Measurements from ENCODE around the gene CXCR6.
A peak's percentile ranks its signal among the peaks of the same experiment; 100 is the strongest.

Gene CXCR6

DNA sequence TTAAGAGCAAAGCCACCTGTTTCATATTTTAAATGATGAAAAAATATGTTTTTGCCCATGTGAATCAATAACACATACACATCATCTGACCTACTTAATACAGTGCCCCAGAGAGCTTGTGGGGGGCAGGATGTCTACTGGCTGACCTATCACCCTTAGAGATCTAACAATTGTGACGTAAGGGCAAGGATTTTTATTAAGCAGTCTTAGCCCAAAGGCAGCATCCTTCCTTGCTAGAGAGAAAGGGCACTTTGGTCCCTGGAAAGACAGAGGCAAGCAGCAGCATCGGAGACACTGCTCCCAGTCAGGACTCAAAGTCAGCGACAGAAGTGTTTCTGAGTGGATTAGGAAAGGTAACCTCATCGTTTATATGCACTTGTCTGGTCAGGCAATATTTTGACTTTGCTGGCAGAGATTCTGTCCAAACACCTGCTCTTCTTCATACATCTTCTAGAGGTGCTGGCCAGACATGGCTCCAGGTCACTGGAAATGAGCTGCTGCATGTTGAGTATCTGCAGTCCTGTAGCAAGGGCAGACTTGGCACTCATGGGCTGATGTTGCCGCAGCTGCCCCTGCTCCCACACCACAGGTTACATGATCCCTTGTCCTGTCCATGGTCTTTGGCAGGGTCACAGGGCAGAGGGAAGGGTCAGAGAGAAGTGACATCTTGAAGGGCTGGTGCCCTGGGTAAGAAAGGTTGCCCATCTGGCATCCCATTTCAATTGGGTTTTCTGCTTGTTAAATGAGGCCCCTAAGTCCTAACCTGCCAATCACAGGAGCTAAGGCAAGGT is 1.8 kb downstream of the CXCR6 start:
- no peak for TF ChIP-seq CTCF (conservative IDR thresholded peaks at IDR 0.05)
- peak overlapping the region; percentile 93 for H3K27ac ChIP-seq

DNA sequence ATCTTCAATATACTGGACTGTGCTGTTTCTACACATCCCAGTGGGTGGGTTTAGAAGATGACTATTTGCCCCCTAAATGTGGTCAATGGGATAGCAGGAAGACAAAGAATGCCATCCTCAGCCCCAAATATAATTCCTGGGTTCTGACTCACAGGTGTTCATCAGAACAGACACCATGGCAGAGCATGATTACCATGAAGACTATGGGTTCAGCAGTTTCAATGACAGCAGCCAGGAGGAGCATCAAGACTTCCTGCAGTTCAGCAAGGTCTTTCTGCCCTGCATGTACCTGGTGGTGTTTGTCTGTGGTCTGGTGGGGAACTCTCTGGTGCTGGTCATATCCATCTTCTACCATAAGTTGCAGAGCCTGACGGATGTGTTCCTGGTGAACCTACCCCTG is 3.0 kb downstream of the CXCR6 start:
- no peak for TF ChIP-seq CTCF (conservative IDR thresholded peaks at IDR 0.05)
- H3K27ac ChIP-seq: no peak overlapping the region

GRCh38 chr3:45946875-45947274 is 3.6 kb downstream of the CXCR6 start:
- no peak overlapping the region for H3K27ac ChIP-seq
- TF ChIP-seq CTCF (conservative IDR thresholded peaks at IDR 0.05): no peak

- no peak for TF ChIP-seq CTCF (conservative IDR thresholded peaks at IDR 0.05)
- no peak overlapping the region for H3K27ac ChIP-seq
Observed at GRCh38 chr3:45947361-45947760, 4.1 kb downstream of the CXCR6 start.

- peak overlapping the region; percentile 34 for H3K27ac ChIP-seq
Observed at GRCh38 chr3:45948311-45948781, 5.1 kb downstream of the CXCR6 start.

DNA sequence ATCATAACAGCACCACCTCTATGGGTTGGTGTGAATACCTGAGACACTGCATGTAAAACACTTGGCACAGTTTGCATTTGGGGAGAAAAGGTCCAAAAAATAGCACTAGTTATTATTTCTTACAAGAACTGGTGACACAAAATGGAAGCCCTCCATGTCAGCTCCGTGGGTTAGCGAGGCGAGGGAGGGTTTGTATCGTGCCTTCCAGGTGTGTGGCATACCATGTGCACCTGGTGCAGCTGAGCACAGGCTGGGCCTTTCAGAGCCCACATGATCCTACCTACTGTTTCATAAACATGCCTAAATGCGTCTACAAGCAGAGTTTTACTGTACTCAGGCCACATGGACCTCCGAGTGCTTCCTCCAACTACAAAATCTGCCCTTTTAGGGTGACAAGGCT is 5.6 kb downstream of the CXCR6 start:
- peak overlapping the region; percentile 34 for H3K27ac ChIP-seq
- no peak for TF ChIP-seq CTCF (conservative IDR thresholded peaks at IDR 0.05)

More at GRCh38 chr3:45948311-45948781, 5.1 kb downstream of the CXCR6 start:
- TF ChIP-seq CTCF (conservative IDR thresholded peaks at IDR 0.05): no peak

DNA sequence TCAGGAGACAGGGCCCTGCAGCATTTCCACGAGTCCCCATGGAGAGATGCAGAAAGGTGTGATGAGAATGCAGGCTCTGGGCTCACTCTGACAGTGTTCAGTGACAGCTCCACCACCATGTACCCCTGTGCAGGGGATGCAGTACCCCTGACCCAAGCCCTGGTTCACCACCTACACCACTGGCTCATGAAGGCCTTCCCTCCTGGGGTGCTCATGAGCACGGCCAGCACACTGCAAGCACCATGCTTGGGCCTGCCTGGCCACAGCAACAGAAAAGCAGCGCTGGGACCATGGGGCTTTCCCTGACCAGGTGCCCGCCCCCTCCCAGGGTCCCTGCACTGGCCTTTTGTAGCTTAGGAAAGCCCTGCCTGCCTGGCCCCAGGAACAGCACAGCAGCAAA is 6.2 kb downstream of the CXCR6 start:
- peak overlapping the region; percentile 34; the same call in 1 of the 2 replicates for H3K27ac ChIP-seq

More for the DNA sequence above, 6.2 kb downstream of the CXCR6 start:
- TF ChIP-seq CTCF (conservative IDR thresholded peaks at IDR 0.05): no peak

All from VCaP (cell line).